K562 (cell line): Measurements from ENCODE around the gene MCAM. TPM values are rescaled to one million over a fixed set of nuclear protein-coding genes. Genes with fewer than 3 reads are reported as not detected.

Source experiments
- ATAC-seq: fragments of 200-7000 bp; cut with Tn5 transposase; 3 replicates; pipeline ENCODE4 v1.9.1; 2020; ENCODE audit warnings: moderate library complexity
- BruUV-seq: library from RNA; stranded (reverse); fragments of 400-500 nt; replicated peaks from 2 replicates; lab custom pipeline; 2021; lab: Mats Ljungman, UMichigan
- CTCF ChIA-PET: fragments of 300-600 bp; formaldehyde crosslinking; extraction: SDS; loops from one replicate; lab custom pipeline; 2021; ENCODE audit warnings: low intra/inter-chr PET ratio; lab: Yijun Ruan, JAX
- POLR2A ChIA-PET: fragments of 300-600, 350-650 bp; sonication (Branson Sonifier 250); formaldehyde crosslinking; extraction: SDS; loops from one replicate; lab custom pipeline; 2021; ENCODE audit warnings: antibody characterized with exemption, inconsistent platforms; lab: Yijun Ruan, JAX
- DNase-seq, 4 experiments: peaks; one replicate each; pipeline versions ENCODE4 v3.0.0 to v3.0.0-alpha.2; 2011 to 2018; ENCODE audit warnings: low spot score in 3 of 4, mixed read lengths in 3 of 4; ENCODE audit errors: extremely low read depth in 1 of 4
- FAIRE-seq: peaks from 2 replicates; lab custom pipeline; 2011; peaks lifted over from hg19 to GRCh38; lab: Jason Lieb, UNC
- H2AFZ ChIP-seq: 2 replicates; pipeline ENCODE4 v1.6.0; 2011; ENCODE audit warnings: low read depth, low read length, control low read depth, inconsistent platforms
- H3K27ac ChIP-seq: fragments of 200-600 bp; 3 replicates; pipeline ENCODE4 v1.8.0; 2011; ENCODE audit warnings: low read depth, mild to moderate bottlenecking, control low read depth, inconsistent platforms, low read length, moderate library complexity, mixed read lengths; ENCODE audit errors: extremely low read depth
- H3K27me3 ChIP-seq, 2 experiments: fragments of 300-600 bp in 1 of 2; 2 replicates in 1 of 2; 3 replicates in 1 of 2; pipeline versions ENCODE4 v1.6.0 to v1.8.0; 2011; ENCODE audit warnings: inconsistent platforms in 2 of 2, low read length in 2 of 2, mild to moderate bottlenecking in 1 of 2, mixed read lengths in 1 of 2, moderate library complexity in 1 of 2; ENCODE audit not compliant: control insufficient read depth in 2 of 2, insufficient read depth in 2 of 2
- H3K36me3 ChIP-seq: fragments of 300-600 bp; 3 replicates; pipeline ENCODE4 v1.8.0; 2011; ENCODE audit warnings: mild to moderate bottlenecking, low read length, inconsistent platforms; ENCODE audit not compliant: control insufficient read depth, insufficient read depth
- H3K4me1 ChIP-seq, 2 experiments: fragments of 200-600 bp in 1 of 2; replicated peaks in 1 of 2; 2 replicates in 1 of 2; 3 replicates in 1 of 2; pipeline versions ENCODE4 v1.5.1 to v1.8.0; 2011; ENCODE audit warnings: inconsistent platforms in 2 of 2, low read length in 2 of 2, mild to moderate bottlenecking in 1 of 2, mixed read lengths in 1 of 2, moderate library complexity in 1 of 2; ENCODE audit not compliant: control insufficient read depth in 2 of 2, insufficient read depth in 2 of 2
- H3K4me2 ChIP-seq: 2 replicates; pipeline ENCODE4 v1.6.1; 2011; ENCODE audit warnings: low read length, control low read depth, inconsistent platforms, mixed read lengths; ENCODE audit not compliant: insufficient read depth
- H3K4me3 ChIP-seq: fragments of 200-600 bp; sonication (generic), shearing (Covaris generic); 2 replicates; pipeline ENCODE4 v1.5.1; 2016; ENCODE audit warnings: control low read depth, inconsistent platforms
- H3K79me2 ChIP-seq: fragments of 200-600 bp; 3 replicates; pipeline ENCODE4 v1.8.0; 2011; ENCODE audit warnings: low read length, inconsistent platforms; ENCODE audit not compliant: control insufficient read depth, insufficient read depth
- H3K9ac ChIP-seq, 2 experiments: 2 replicates each; pipeline versions ENCODE4 v1.6.0 to v1.6.1; 2011; ENCODE audit warnings: low read depth in 2 of 2, low read length in 2 of 2, control low read depth in 1 of 2, inconsistent platforms in 1 of 2, mild to moderate bottlenecking in 1 of 2, mixed read lengths in 1 of 2; ENCODE audit not compliant: insufficient read depth in 1 of 2
- H3K9me1 ChIP-seq: one replicate; pipeline ENCODE4 v1.6.0; 2011; ENCODE audit warnings: inconsistent platforms, mild to moderate bottlenecking, low read length, moderate library complexity; ENCODE audit not compliant: control insufficient read depth, insufficient read depth
- H3K9me3 ChIP-seq: replicated peaks from 2 replicates; pipeline ENCODE4 v1.5.1; 2011; ENCODE audit warnings: low read depth, low read length, inconsistent platforms; ENCODE audit not compliant: control insufficient read depth, insufficient read depth
- H4K20me1 ChIP-seq: replicated peaks from 2 replicates; pipeline ENCODE4 v1.6.1; 2011; ENCODE audit warnings: low read length, inconsistent platforms, mixed read lengths; ENCODE audit not compliant: control insufficient read depth, insufficient read depth
- KDM5B ChIP-seq: fragments of 200-600 bp; sonication (generic); IDR thresholded peaks from 2 replicates; pipeline ENCODE4 v1.6.1; 2012; ENCODE audit warnings: low read depth, mild to moderate bottlenecking, moderate library complexity, low read length, control low read depth, inconsistent platforms; ENCODE audit not compliant: insufficient replicate concordance
- SNIP1 ChIP-seq: fragments of 450-650 bp; IDR thresholded peaks from 2 replicates; pipeline ENCODE4 v1.7.1; 2017; ENCODE audit warnings: low read depth, mild to moderate bottlenecking
- XRCC4 ChIP-seq: IDR thresholded peaks from one replicate; pipeline ENCODE4 v1.6.1; 2011; ENCODE audit not compliant: insufficient read depth, insufficient read length; ENCODE audit errors: extremely low read depth
- XRCC5 ChIP-seq: fragments of 200-400 bp; formaldehyde crosslinking; IDR thresholded peaks from 2 replicates; pipeline ENCODE4 v1.6.1; 2017; ENCODE audit warnings: low read depth, mild to moderate bottlenecking, low read length
- ZNF12 ChIP-seq: sonication (generic); formaldehyde crosslinking; IDR thresholded peaks from 2 replicates; pipeline ENCODE4 v1.4.0; 2020; ENCODE audit warnings: mild to moderate bottlenecking, missing genetic modification reagents
- ZSCAN29 ChIP-seq: fragments of 450-650 bp; IDR thresholded peaks from 2 replicates; pipeline ENCODE4 v1.6.1; 2017
- WGBS: fragments of 100-300 bp; shearing (Covaris generic); methylation state at CpG from one replicate; pipeline ENCODE4 v1.1.6; 2016; ENCODE audit warnings: low coverage, mixed read lengths; ENCODE audit not compliant: insufficient coverage; ENCODE audit errors: missing lambda C conversion rate; 5-methylcytosine and 5-hydroxymethylcytosine counted together
- in situ Hi-C: fragments of 300-500 bp; cut with MboI; formaldehyde crosslinking; loops from 4 replicates; pipeline ENCODE4 v1.15.0; 2018; ENCODE audit warnings: inconsistent platforms, mixed read lengths
- intact Hi-C: fragments of 100-400 bp; cut with micrococcal nuclease; formaldehyde crosslinking; loops from 2 replicates; pipeline ENCODE4 v1.14.2; 2022
- polyA plus RNA-seq, 8 experiments: library from polyadenylated mRNA; depleted of rRNA in 4 of 8; stranded (reverse) in 5 of 8; unstranded in 3 of 8; fragments of >200 nt; fragmentation: Nextera tagmentation in 2 of 8; fragmentation: Illumina TruSeq in 1 of 8; extraction: Ambion mirVana in 2 of 8; extraction: Trizol in 1 of 8; gene quantifications; 2 replicates each; pipeline versions ENCODE4 v1.2.1 to v1.2.3, GENCODE V29; 2011 to 2014; ENCODE audit warnings: inconsistent platforms in 1 of 8, missing spikeins in 1 of 8
- total RNA-seq, 7 experiments: library from RNA; depleted of rRNA in 6 of 7; stranded (reverse); fragments of >200 nt in 6 of 7; fragmentation: Illumina TruSeq in 2 of 7; extraction: Trizol in 2 of 7; gene quantifications; 2 replicates each; pipeline versions ENCODE4 v1.2.1 to v1.2.3, GENCODE V29; 2011 to 2021; ENCODE audit warnings: low replicate concordance in 1 of 7
- TF ChIP-seq, protein P1 (sequence below): sonication (generic); formaldehyde crosslinking; IDR thresholded peaks from 2 replicates; pipeline ENCODE4 v1.8.1; 2023; ENCODE audit warnings: mild to moderate bottlenecking, missing genetic modification reagents

Gene MCAM
- total and polyA plus RNA-seq, 9 of the 15 experiments (the other 6 are each of a cell fraction or from before 2014, with no cell fraction given): 14.7 to 118 (median 53.6) TPM

DNA sequence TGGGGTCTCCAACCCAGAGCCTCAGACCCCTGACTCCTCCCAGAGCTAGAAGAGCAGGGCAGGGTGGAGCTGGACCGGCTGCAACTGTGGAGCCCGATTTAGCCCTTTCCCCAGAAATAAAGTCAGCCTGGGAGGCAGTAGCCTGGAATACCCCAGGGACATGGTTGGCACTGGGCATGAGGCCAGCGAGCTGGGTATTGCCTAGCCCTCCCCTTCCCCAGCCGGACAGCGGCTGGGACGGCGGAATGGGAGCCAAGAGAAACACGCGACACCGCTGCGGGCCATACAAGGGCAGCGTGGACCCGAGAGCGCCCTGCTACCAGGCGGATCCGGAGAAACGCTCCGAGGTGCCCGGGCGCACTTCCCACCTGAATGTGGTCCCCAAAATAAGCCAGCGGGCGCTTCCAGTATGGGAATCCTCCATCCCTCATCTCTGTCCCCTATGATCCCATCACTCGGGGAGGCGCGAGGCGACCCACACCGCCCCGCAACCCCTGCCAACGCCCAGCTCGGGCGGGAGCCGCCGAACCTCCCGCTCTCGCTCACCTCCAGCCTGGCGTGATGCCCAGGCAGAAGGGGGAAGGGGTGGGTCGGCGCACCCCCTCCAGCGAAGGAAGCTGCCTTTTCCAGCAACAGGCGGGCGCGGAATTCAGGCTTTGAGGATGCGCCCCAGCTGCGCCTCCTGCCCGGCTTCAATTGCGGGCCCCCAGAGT is 758 bp downstream of the MCAM start (continued):
- TF ChIP-seq KDM5B (no peak), ZSCAN29 (no peak), SNIP1 (no peak), XRCC5 (no peak), ZNF12 (CRISPR knock-in tag) (0 out of 2 replicates have a peak, but pooled peaks have one; percentile 48)

DNA sequence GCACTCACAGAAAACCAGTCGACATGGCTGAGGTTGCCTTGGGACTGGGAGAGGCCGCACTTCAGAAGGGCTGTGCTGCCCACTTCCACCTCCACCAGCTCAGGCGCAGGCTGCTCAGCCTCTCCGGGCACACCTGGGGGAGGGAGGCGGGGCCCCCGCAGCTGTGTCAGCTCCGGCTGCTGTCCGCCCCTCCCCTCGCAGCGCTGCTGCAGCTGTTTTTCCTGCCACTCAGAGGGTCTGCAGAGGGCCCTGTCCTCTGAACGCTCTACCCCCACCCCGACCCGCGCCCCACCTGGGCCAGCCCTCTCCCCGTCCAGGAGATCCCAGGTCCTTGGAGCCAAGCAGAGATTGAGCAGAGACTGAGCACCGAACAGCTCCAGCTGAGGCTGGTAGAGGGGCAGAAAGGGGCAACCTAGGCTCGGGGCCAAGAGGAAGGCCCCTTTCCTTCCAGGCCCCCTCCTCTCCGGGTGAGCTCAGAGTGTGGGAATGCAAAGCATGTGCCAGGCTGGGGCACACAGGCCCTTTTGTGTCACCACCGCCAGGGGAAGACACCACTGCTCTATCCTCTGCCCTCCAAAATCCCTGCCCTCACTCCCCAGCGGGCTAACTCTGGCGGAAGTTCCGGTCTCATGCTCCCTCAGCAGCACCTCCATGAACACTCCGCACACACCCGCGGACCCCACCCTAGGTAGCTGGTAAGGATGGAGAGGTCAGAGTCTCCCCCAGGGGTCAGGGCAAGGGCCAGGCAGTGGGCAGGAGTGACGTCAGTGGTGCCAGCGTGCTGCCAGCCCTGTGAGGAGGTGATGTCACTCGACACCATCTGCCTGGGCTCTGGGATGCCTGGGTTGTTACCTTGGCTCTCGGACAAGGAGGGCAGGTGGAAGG is 1.6 kb downstream of the MCAM start:
- FAIRE-seq (no peak), DNase-seq (peak in 1 of 4 experiments; percentile 27), ATAC-seq (no peak)
- no peaks in the 10 kb centered on the region for H3K9me1 ChIP-seq
- H3K9me3 ChIP-seq: no peaks in the 10 kb centered on the region
- H3K9ac ChIP-seq: peak overlapping the region in 1 of 2 experiments; percentile 84; a peak in 2 of 4 replicates
- ChIA-PET POLR2A (interaction anchor here (0.6 to 1.9 kb wide), 9 partner anchors 10 to 406 kb away, joined by 3 to 6 read pairs (median 3); no protein-coding TSS in a partner anchor), CTCF (no interaction called here)
- H2AFZ ChIP-seq: no peak overlapping the region
- H4K20me1 ChIP-seq: 0 out of 2 replicates have a peak, but pooled peaks cover 6% of the 10 kb centered on the region
- no peak overlapping the region for H3K27ac ChIP-seq
- TF ChIP-seq, protein P1, sequence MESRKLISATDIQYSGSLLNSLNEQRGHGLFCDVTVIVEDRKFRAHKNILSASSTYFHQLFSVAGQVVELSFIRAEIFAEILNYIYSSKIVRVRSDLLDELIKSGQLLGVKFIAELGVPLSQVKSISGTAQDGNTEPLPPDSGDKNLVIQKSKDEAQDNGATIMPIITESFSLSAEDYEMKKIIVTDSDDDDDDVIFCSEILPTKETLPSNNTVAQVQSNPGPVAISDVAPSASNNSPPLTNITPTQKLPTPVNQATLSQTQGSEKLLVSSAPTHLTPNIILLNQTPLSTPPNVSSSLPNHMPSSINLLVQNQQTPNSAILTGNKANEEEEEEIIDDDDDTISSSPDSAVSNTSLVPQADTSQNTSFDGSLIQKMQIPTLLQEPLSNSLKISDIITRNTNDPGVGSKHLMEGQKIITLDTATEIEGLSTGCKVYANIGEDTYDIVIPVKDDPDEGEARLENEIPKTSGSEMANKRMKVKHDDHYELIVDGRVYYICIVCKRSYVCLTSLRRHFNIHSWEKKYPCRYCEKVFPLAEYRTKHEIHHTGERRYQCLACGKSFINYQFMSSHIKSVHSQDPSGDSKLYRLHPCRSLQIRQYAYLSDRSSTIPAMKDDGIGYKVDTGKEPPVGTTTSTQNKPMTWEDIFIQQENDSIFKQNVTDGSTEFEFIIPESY: 0 out of 2 replicates have a peak, but pooled peaks have one; percentile 10
- TF ChIP-seq XRCC4: no peak
- H3K4me3 ChIP-seq: peak overlapping the region; percentile 56; the same call in 1 of the 2 replicates
- H3K36me3 ChIP-seq: peaks cover 44% of the 10 kb centered on the region; the same call in 2 of the 3 replicates
- intact Hi-C loops (loop anchor here (5.0 kb wide), 1 partner anchor 403 kb away; no protein-coding TSS in a partner anchor), in situ Hi-C loops (no loop called here)
- peaks cover 26% of the 10 kb centered on the region; the same call in 2 of the 3 replicates for H3K79me2 ChIP-seq
- no peaks in the 10 kb centered on the region; a peak in 1 of 5 replicates for H3K27me3 ChIP-seq
- BruUV-seq: no TSS peak
- peaks cover 41 to 65% of the 10 kb centered on the region in 2 experiments for H3K4me1 ChIP-seq
- 88% methylated on average over 13 of the region's 29 CpGs for WGBS
- peak overlapping the region; percentile 72 for H3K4me2 ChIP-seq
